ENCODE data around the gene C14orf180. TPM values are rescaled to one million over a fixed set of nuclear protein-coding genes. Genes with fewer than 3 reads are reported as not detected.
"Not testable (repeated sequence)": the region's sequence is repeated elsewhere in the genome, so short reads cannot be mapped to it uniquely, and the experiment has no call there.

The C14orf180 gene
- total and polyA plus RNA-seq, 12 donors: 0.26 to 17.8 (median 5.6) TPM

GRCh38 chr14:104577847-104578301, 1.7 kb upstream of the C14orf180 start:
- Histone ChIP-seq H3K9me3 (replicated peaks in 1 of 3) (no peaks in the 10 kb centered on the region), H3K27ac (peak overlapping the region in 1 of 5 donors; percentile 84), H3K27me3 (no peaks in the 10 kb centered on the region), H3K36me3 (replicated peaks in 1 of 2) (no peaks in the 10 kb centered on the region), H3K4me1 (replicated peaks in 1 of 2) (peaks cover 0 to 13% of the 10 kb centered on the region in 2 donors), H3K4me3 (no peak overlapping the region)
- peak in 4 of 7 donors; percentile 24 to 72 (median 54) for DNase-seq
- TF ChIP-seq POLR2A (IDR thresholded peaks at IDR 0.05) (no peak), CTCF (IDR thresholded peaks at IDR 0.05) (no peak)
- WGBS, 4 donors: 53 to 57% (median 55%) methylated on average over 6 to 19 of the region's 19 CpGs
- intact Hi-C loops (cut with DNase I): no loop called here

- TF ChIP-seq POLR2A (IDR thresholded peaks at IDR 0.05) (no peak), CTCF (IDR thresholded peaks at IDR 0.05) (no peak)
- Histone ChIP-seq H3K27ac (peak overlapping the region in 1 of 5 donors; percentile 84), H3K9me3 (replicated peaks in 1 of 3) (no peaks in the 10 kb centered on the region), H3K4me3 (no peak overlapping the region), H3K4me1 (replicated peaks in 1 of 2) (peaks cover 0 to 14% of the 10 kb centered on the region in 2 donors), H3K27me3 (no peaks in the 10 kb centered on the region), H3K36me3 (replicated peaks in 1 of 2) (no peaks in the 10 kb centered on the region)
- 72 to 88% (median 74%) methylated on average over 5 to 11 of the region's 11 CpGs for WGBS, 4 donors
- DNase-seq: no peak
- intact Hi-C loops (cut with DNase I): no loop called here
Observed at GRCh38 chr14:104578321-104578720, 1.2 kb upstream of the C14orf180 start.

GRCh38 chr14:104579939-104580338, 375 bp downstream of the C14orf180 start:
- H3K27me3 ChIP-seq; H3K4me3 ChIP-seq; H3K36me3 ChIP-seq (replicated peaks in 1 of 2); DNase-seq; H3K9me3 ChIP-seq (replicated peaks in 1 of 3); intact Hi-C loops (cut with DNase I): not testable (repeated sequence)
- Histone ChIP-seq H3K27ac (peak overlapping the region in 2 of 5 donors; percentile 34 to 84), H3K4me1 (replicated peaks in 1 of 2) (peaks cover 0 to 14% of the 10 kb centered on the region in 2 donors)
- 71 to 84% (median 78%) methylated on average over 4 to 6 of the region's 6 CpGs for WGBS, 4 donors

- peaks cover 0 to 14% of the 10 kb centered on the region in 2 donors for H3K4me1 ChIP-seq (replicated peaks in 1 of 2)
- peak; percentile 27 to 86 (median 55) for DNase-seq
- H3K4me3 ChIP-seq: no peak overlapping the region
Observed at GRCh38 chr14:104580961-104581360, 1.4 kb downstream of the C14orf180 start.

More at GRCh38 chr14:104580961-104581360, 1.4 kb downstream of the C14orf180 start:
- intact Hi-C loops (cut with DNase I): no loop called here
- H3K27ac ChIP-seq: peak overlapping the region in 2 of 5 donors; percentile 41 to 84
- H3K36me3 ChIP-seq (replicated peaks in 1 of 2): no peaks in the 10 kb centered on the region
- WGBS, 4 donors: 48 to 90% (median 60%) methylated on average over 2 to 9 of the region's 9 CpGs; no CpG with 5 or more reads in 1 of the 4 donors
- no peaks in the 10 kb centered on the region for H3K9me3 ChIP-seq (replicated peaks in 1 of 3)
- TF ChIP-seq POLR2A (IDR thresholded peaks at IDR 0.05) (no peak), CTCF (IDR thresholded peaks at IDR 0.05) (no peak)
- H3K27me3 ChIP-seq: no peaks in the 10 kb centered on the region

Measured in adrenal gland (tissue), 12 donors.